NB4 (cell line): Measurements from ENCODE around the gene SMAD5.

Experiments
- DNase-seq: peaks from one replicate; pipeline ENCODE4 v3.0.0; 2010; ENCODE audit warnings: low read depth
- H3K4me3 ChIP-seq: one replicate; pipeline ENCODE4 v1.5.1; 2011; ENCODE audit warnings: mild to moderate bottlenecking, low read depth, low read length, moderate library complexity
- MYC ChIP-seq: IDR thresholded peaks from 2 replicates; pipeline ENCODE4 v1.6.1; 2011; ENCODE audit warnings: low read depth, low read length
- POLR2A ChIP-seq: IDR thresholded peaks from 2 replicates; pipeline ENCODE4 v1.6.1; 2011; ENCODE audit warnings: mild to moderate bottlenecking; ENCODE audit not compliant: insufficient read length; ENCODE audit errors: extremely low read depth
- TF ChIP-seq, protein P1 (sequence below): IDR thresholded peaks from one replicate; pipeline ENCODE4 v1.5.1; 2012; ENCODE audit warnings: low read depth, low read length
- TF ChIP-seq, protein P2 (sequence below): IDR thresholded peaks from 2 replicates; pipeline ENCODE4 v1.6.1; 2011; ENCODE audit warnings: low read depth, low read length

SMAD5 gene

DNA sequence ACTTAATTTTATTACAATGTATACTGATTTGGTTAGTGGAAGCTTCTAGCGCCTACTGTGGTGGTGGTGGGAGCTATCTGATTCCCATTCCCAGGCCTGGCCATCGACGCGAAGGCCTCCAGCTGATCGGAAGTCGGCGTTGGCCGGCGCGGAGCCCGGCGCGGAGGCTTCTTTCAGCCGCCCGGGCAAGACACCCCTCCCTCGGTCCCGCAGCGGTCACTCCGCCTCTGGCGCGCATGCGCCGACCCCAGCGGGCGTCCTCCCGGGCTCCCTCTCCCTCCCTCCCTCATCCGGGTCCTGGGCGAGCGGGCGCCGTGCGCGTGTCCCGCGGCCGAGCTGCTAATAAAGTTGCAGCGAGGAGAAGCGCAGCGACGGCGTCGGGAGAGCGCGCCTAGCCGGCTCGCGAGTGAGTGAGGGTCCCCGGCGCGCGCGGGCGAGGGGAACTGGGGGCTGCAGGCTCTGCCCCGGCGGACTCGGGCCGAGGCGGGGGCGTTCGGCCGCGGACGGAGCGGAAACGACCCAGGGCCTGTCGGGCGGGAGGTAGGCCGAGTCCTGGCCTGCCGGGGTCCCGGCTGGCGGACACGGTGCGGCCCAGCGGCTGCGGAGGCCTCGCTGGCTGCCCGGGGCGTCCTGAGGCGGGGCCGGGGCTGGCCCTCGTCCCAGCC lies at the start of gene SMAD5:
Gene SMAD5 (plus strand): TSS at position 289 of the 665 bp plus-strand sequence. CDS start 20,916 bp downstream, outside the sequence.
- TF ChIP-seq MYC, result peak; percentile 83
- TF ChIP-seq, protein P1, sequence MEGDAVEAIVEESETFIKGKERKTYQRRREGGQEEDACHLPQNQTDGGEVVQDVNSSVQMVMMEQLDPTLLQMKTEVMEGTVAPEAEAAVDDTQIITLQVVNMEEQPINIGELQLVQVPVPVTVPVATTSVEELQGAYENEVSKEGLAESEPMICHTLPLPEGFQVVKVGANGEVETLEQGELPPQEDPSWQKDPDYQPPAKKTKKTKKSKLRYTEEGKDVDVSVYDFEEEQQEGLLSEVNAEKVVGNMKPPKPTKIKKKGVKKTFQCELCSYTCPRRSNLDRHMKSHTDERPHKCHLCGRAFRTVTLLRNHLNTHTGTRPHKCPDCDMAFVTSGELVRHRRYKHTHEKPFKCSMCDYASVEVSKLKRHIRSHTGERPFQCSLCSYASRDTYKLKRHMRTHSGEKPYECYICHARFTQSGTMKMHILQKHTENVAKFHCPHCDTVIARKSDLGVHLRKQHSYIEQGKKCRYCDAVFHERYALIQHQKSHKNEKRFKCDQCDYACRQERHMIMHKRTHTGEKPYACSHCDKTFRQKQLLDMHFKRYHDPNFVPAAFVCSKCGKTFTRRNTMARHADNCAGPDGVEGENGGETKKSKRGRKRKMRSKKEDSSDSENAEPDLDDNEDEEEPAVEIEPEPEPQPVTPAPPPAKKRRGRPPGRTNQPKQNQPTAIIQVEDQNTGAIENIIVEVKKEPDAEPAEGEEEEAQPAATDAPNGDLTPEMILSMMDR, result no peak
- TF ChIP-seq, protein P2, sequence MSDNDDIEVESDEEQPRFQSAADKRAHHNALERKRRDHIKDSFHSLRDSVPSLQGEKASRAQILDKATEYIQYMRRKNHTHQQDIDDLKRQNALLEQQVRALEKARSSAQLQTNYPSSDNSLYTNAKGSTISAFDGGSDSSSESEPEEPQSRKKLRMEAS, result peak; percentile 49; the same call in 1 of the 2 replicates
- TF ChIP-seq POLR2A, result peak; percentile 56

DNA sequence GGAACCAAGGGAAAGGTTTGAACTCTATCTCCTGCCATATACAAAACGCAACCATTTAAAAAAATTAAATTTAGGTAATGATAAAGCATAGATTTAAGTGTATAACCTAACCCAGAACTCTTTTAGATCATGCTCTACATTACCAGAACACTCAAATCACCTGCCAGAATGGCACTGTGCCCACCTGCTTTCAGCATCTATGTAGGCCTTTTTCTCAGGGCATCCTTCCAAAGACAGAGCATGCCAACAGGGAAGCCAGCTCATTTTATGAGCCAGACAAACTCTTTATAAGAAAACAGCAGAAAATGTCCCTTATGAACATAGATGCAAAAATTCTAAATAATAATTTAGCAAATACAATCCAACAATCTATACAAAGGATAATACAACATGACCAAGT lies 47.9 kb upstream of the SMAD5 start:
- no peak overlapping the region for H3K4me3 ChIP-seq
- no peak for TF ChIP-seq POLR2A
- no peak for DNase-seq

More for the DNA sequence above, at the start of gene SMAD5:
- peak within 1 kb of the TSS; percentile 80 for H3K4me3 ChIP-seq
- peak; percentile 94 for DNase-seq

DNA sequence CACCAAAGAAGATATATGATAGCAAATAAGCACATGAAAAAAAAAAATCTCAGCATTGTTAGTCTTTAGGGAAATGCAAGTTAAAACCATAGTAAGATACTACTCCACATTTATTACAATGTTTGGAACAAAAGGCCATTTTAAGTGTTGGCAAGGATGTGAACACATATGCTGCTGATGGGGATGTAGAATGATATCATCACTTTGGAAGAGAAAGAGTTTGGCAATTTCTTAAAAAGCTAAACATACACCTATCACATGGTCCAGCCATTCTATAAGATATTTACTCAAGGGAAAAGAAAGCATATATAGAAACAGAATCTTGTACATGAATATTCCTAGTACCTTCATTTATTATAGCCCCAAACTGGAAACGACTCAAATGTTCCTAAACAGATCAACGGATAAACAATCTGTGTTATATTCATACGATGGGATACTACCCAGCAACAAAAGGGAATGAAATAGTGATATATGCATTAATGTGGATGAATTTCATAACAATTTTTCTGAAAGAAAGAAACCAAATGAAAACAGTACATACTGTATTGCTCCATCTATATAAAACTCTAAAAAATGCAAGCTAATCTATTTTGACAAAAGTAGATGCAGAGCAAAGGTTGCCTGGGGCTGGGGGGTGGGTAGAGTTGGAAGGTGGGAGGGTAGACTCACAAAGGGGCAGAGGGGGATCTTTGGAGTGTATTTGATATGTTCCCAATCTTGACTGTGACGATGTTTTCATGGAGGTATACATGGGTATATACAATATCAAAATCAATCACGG lies 45.7 kb upstream of the SMAD5 start:
- TF ChIP-seq, protein P1, result no peak
- TF ChIP-seq POLR2A (no peak), MYC (no peak)
- TF ChIP-seq, protein P2, result no peak
- no peak for DNase-seq
- no peak overlapping the region for H3K4me3 ChIP-seq

DNA sequence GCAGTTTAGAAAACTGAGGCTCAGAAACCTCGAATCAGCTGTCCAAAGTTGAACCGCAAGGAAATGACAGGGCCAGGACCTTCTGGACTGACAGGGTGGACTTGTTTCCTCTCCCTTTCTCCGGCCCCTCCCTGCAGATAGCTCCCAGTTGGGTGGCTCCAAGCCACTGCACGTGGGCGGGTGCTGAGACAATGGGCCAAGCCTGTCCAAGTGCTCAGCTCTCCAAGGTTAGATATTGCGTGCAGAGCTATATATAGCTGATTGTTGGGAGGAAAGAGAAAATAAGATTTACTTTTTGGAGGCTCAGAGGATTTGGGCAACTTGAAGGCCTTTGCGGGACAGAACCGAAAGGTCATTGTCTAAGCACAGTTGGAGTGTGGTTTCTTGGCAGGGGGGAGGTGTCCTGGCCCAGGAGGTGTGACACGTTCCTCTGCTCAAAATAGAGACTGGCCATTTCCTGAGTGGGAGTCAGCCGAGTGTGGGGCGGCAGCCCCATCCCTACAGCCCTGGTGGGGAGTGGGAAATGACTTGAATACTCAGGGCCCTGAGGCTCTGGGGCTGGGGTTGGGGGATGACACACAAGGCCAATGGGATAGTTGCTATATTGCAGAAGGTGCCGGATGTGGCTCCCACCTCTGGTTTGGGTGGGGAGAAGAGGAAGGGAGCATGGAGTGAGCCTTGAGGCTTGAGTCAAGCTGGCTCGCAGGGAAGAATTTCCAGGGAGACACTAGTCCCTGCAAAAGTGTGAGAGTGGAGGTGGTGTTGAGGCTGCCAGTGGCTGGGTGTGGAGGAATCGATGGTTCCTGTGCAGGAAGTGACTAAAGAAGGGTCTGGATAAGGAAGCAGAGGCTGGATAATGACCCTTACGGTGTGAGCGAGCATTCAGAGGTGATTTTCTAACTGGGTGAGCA lies 44.4 kb upstream of the SMAD5 start:
- DNase-seq, result no peak
- no peak overlapping the region for H3K4me3 ChIP-seq
- TF ChIP-seq MYC, result no peak
- TF ChIP-seq, protein P2, result no peak
- TF ChIP-seq, protein P1, result no peak
- no peak for TF ChIP-seq POLR2A

DNA sequence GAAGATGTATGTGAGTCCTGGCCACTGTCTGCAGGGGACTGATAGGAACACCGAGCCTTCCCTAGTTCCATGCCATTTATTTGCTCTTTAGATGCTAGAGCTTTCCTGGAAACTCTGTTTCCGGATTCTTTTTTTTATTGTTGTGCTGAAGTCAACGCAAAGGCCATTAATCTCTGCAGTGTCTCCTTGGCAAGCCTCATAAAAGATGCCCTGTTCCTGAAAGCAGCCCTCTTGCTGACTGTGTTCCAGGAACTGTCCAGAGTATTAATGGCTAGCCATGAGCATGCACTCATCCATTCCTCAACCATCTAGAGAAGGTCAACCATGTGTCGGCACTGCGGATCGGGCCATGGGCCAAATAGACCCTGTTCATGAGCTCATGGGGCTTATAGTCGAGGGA lies 42.9 kb upstream of the SMAD5 start:
- no peak for DNase-seq
- H3K4me3 ChIP-seq, result no peak overlapping the region
- TF ChIP-seq, protein P2, result no peak
- TF ChIP-seq, protein P1, result no peak
- no peak for TF ChIP-seq MYC
- no peak for TF ChIP-seq POLR2A
